Mesendoderm (in vitro differentiated cells): ENCODE measurements around the gene SPATA1.

Experiments used
- DNase-seq: peaks from one replicate; pipeline ENCODE4 v3.0.0; 2013
- H2AK5ac ChIP-seq: 2 replicates; pipeline ENCODE4 v1.6.1; 2013; ENCODE audit warnings: low read length, inconsistent platforms
- H2BK120ac ChIP-seq: 2 replicates; pipeline ENCODE4 v1.6.1; 2013; ENCODE audit warnings: low read depth, mild to moderate bottlenecking, low read length, moderate library complexity, mixed read lengths
- H2BK15ac ChIP-seq: replicated peaks from 2 replicates; pipeline ENCODE4 v1.6.1; 2013; ENCODE audit warnings: low read depth, mild to moderate bottlenecking, moderate library complexity
- H2BK5ac ChIP-seq: 2 replicates; pipeline ENCODE4 v1.6.1; 2013; ENCODE audit warnings: low read length, inconsistent platforms
- H3K18ac ChIP-seq: 2 replicates; pipeline ENCODE4 v1.6.1; 2013; ENCODE audit warnings: mild to moderate bottlenecking, low read length, mixed read lengths
- H3K23ac ChIP-seq: one replicate; pipeline ENCODE4 v1.6.1; 2013; ENCODE audit warnings: low read length
- H3K27ac ChIP-seq: 2 replicates; pipeline ENCODE4 v1.5.1; 2013; ENCODE audit warnings: low read depth, mild to moderate bottlenecking, inconsistent platforms, low read length, moderate library complexity
- H3K27me3 ChIP-seq: 2 replicates; pipeline ENCODE4 v1.6.1; 2013; ENCODE audit warnings: low read length, control low read depth, mild to moderate bottlenecking, inconsistent platforms; ENCODE audit not compliant: insufficient read depth, poor library complexity
- H3K36me3 ChIP-seq: 2 replicates; pipeline ENCODE4 v1.6.1; 2013; ENCODE audit warnings: low read length, inconsistent platforms; ENCODE audit not compliant: control insufficient read depth, insufficient read depth
- H3K4ac ChIP-seq: one replicate; pipeline ENCODE4 v1.6.1; 2013; ENCODE audit warnings: low read depth, mild to moderate bottlenecking, low read length, moderate library complexity
- H3K4me1 ChIP-seq: 2 replicates; pipeline ENCODE4 v1.6.1; 2013; ENCODE audit warnings: low read depth, low read length, inconsistent platforms; ENCODE audit not compliant: control insufficient read depth
- H3K4me2 ChIP-seq: 2 replicates; pipeline ENCODE4 v1.6.1; 2013; ENCODE audit warnings: low read length
- H3K4me3 ChIP-seq: 2 replicates; pipeline ENCODE4 v1.5.1; 2013; ENCODE audit warnings: mild to moderate bottlenecking, low read length
- H3K56ac ChIP-seq: one replicate; pipeline ENCODE4 v1.6.1; 2013; ENCODE audit warnings: low read length
- H3K79me1 ChIP-seq: 2 replicates; pipeline ENCODE4 v1.6.1; 2013; ENCODE audit warnings: low read length, inconsistent platforms
- H3K79me2 ChIP-seq: 2 replicates; pipeline ENCODE4 v1.6.1; 2013; ENCODE audit warnings: mild to moderate bottlenecking, low read length; ENCODE audit not compliant: control insufficient read depth, insufficient read depth
- H3K9ac ChIP-seq: 2 replicates; pipeline ENCODE4 v1.6.1; 2013; ENCODE audit warnings: low read length, inconsistent platforms
- H4K5ac ChIP-seq: one replicate; pipeline ENCODE4 v1.6.1; 2013; ENCODE audit warnings: low read length
- H4K8ac ChIP-seq: one replicate; pipeline ENCODE4 v1.6.1; 2013; ENCODE audit warnings: low read depth, mild to moderate bottlenecking, control low read depth, low read length, moderate library complexity
- WGBS: extraction: QIAGEN DNeasy Blood & Tissue Kit; methylation state at CpG from one replicate; pipeline ENCODE4 v1.1.7; 2013; ENCODE audit warnings: low lambda C conversion rate, missing lambda C conversion rate; ENCODE audit not compliant: insufficient coverage; ENCODE audit errors: extremely low coverage; 5-methylcytosine and 5-hydroxymethylcytosine counted together

Gene SPATA1

GRCh38 chr1:84540759-84541158 is 34.6 kb downstream of the SPATA1 start:
- no peak for DNase-seq
- no peak overlapping the region for H4K8ac ChIP-seq
- no peak overlapping the region for H3K23ac ChIP-seq
- no peak overlapping the region for H3K9ac ChIP-seq
- H3K4ac ChIP-seq, result no peak overlapping the region
- no peak overlapping the region for H2BK5ac ChIP-seq
- H3K27ac ChIP-seq, result no peak overlapping the region
- H3K56ac ChIP-seq, result no peak overlapping the region
- H2BK15ac ChIP-seq, result no peak overlapping the region
- H3K4me3 ChIP-seq, result no peak overlapping the region
- no peaks in the 10 kb centered on the region for H3K4me1 ChIP-seq
- H3K27me3 ChIP-seq, result no peaks in the 10 kb centered on the region
- H2AK5ac ChIP-seq, result no peak overlapping the region
- no peak overlapping the region for H4K5ac ChIP-seq
- H3K4me2 ChIP-seq, result no peak overlapping the region
- H3K18ac ChIP-seq, result no peak overlapping the region
- H2BK120ac ChIP-seq, result no peak overlapping the region
- no peaks in the 10 kb centered on the region for H3K79me1 ChIP-seq
- no peaks in the 10 kb centered on the region for H3K79me2 ChIP-seq
- WGBS, result no CpG with 5 or more reads among the region's 1 CpG
- H3K36me3 ChIP-seq, result no peaks in the 10 kb centered on the region

- no peak for DNase-seq
- H3K56ac ChIP-seq, result no peak overlapping the region
- no peak overlapping the region for H4K8ac ChIP-seq
- no peak overlapping the region for H3K23ac ChIP-seq
- no peak overlapping the region for H2AK5ac ChIP-seq
- no peak overlapping the region for H3K4me3 ChIP-seq
- WGBS, result no CpG with 5 or more reads among the region's 4 CpGs
- no peaks in the 10 kb centered on the region for H3K36me3 ChIP-seq
- H2BK5ac ChIP-seq, result no peak overlapping the region
- H3K79me1 ChIP-seq, result no peaks in the 10 kb centered on the region
- no peaks in the 10 kb centered on the region for H3K79me2 ChIP-seq
- H3K4me1 ChIP-seq, result no peaks in the 10 kb centered on the region
- no peak overlapping the region for H2BK120ac ChIP-seq
- H3K27me3 ChIP-seq, result no peaks in the 10 kb centered on the region
- H3K9ac ChIP-seq, result no peak overlapping the region
- H3K18ac ChIP-seq, result no peak overlapping the region
- H3K4ac ChIP-seq, result no peak overlapping the region
- no peak overlapping the region for H4K5ac ChIP-seq
- no peak overlapping the region for H3K4me2 ChIP-seq
- no peak overlapping the region for H3K27ac ChIP-seq
- H2BK15ac ChIP-seq, result no peak overlapping the region
These were observed 35.5 kb downstream of the SPATA1 start for GRCh38 chr1:84541679-84542078.

GRCh38 chr1:84550826-84551225 is 44.6 kb downstream of the SPATA1 start:
- H3K4me3 ChIP-seq, result no peak overlapping the region
- H3K27ac ChIP-seq, result no peak overlapping the region
- WGBS, result no CpG with 5 or more reads among the region's 2 CpGs
- no peaks in the 10 kb centered on the region for H3K79me2 ChIP-seq
- no peak overlapping the region for H2BK15ac ChIP-seq
- no peak overlapping the region for H3K9ac ChIP-seq
- H3K36me3 ChIP-seq, result no peaks in the 10 kb centered on the region
- no peak overlapping the region for H3K23ac ChIP-seq
- H3K4me1 ChIP-seq, result no peaks in the 10 kb centered on the region
- no peak overlapping the region for H3K18ac ChIP-seq
- no peaks in the 10 kb centered on the region for H3K79me1 ChIP-seq
- H2BK120ac ChIP-seq, result no peak overlapping the region
- no peak overlapping the region for H3K4me2 ChIP-seq
- H3K4ac ChIP-seq, result no peak overlapping the region
- H3K27me3 ChIP-seq, result no peaks in the 10 kb centered on the region
- H4K5ac ChIP-seq, result no peak overlapping the region
- no peak overlapping the region for H3K56ac ChIP-seq
- DNase-seq, result no peak
- no peak overlapping the region for H2BK5ac ChIP-seq
- H2AK5ac ChIP-seq, result no peak overlapping the region
- H4K8ac ChIP-seq, result no peak overlapping the region

GRCh38 chr1:84569216-84569615 is 63.0 kb downstream of the SPATA1 start:
- H2BK5ac ChIP-seq, result no peak overlapping the region
- no peaks in the 10 kb centered on the region for H3K36me3 ChIP-seq
- H3K56ac ChIP-seq, result no peak overlapping the region
- no peak overlapping the region for H4K5ac ChIP-seq
- no peak overlapping the region for H3K4ac ChIP-seq
- no peak overlapping the region for H2BK120ac ChIP-seq
- H3K79me2 ChIP-seq, result no peaks in the 10 kb centered on the region
- no peak overlapping the region for H3K4me3 ChIP-seq
- no peak overlapping the region for H3K4me2 ChIP-seq
- no peak overlapping the region for H2AK5ac ChIP-seq
- no peak overlapping the region for H3K27ac ChIP-seq
- DNase-seq, result no peak
- H3K27me3 ChIP-seq, result no peaks in the 10 kb centered on the region
- no peak overlapping the region for H3K9ac ChIP-seq
- no peak overlapping the region for H3K23ac ChIP-seq
- H3K79me1 ChIP-seq, result no peaks in the 10 kb centered on the region
- H3K4me1 ChIP-seq, result no peaks in the 10 kb centered on the region
- H4K8ac ChIP-seq, result no peak overlapping the region
- H3K18ac ChIP-seq, result no peak overlapping the region
- H2BK15ac ChIP-seq, result no peak overlapping the region

- H3K9ac ChIP-seq, result no peak overlapping the region
- no peak overlapping the region for H3K4ac ChIP-seq
- H3K4me2 ChIP-seq, result no peak overlapping the region
- no peak overlapping the region for H3K18ac ChIP-seq
- H3K4me1 ChIP-seq, result no peaks in the 10 kb centered on the region
- no peak overlapping the region for H4K8ac ChIP-seq
- H3K23ac ChIP-seq, result no peak overlapping the region
- no peak overlapping the region for H4K5ac ChIP-seq
- no peaks in the 10 kb centered on the region for H3K79me2 ChIP-seq
- H3K27ac ChIP-seq, result no peak overlapping the region
- H2BK15ac ChIP-seq, result no peak overlapping the region
- no peaks in the 10 kb centered on the region for H3K27me3 ChIP-seq
- no peaks in the 10 kb centered on the region for H3K36me3 ChIP-seq
- no peak overlapping the region for H3K56ac ChIP-seq
- DNase-seq, result no peak
- H3K4me3 ChIP-seq, result no peak overlapping the region
- WGBS, result no CpG with 5 or more reads among the region's 7 CpGs
- no peak overlapping the region for H2BK120ac ChIP-seq
- no peak overlapping the region for H2AK5ac ChIP-seq
- no peak overlapping the region for H2BK5ac ChIP-seq
- H3K79me1 ChIP-seq, result no peaks in the 10 kb centered on the region
These were observed 64.4 kb downstream of the SPATA1 start for GRCh38 chr1:84570436-84571149.

- Histone ChIP-seq H3K4me2 (no peak overlapping the region), H3K4me3 (no peak overlapping the region), H3K9ac (no peak overlapping the region), H3K27ac (no peak overlapping the region), H3K56ac (no peak overlapping the region), H3K4me1 (no peaks in the 10 kb centered on the region), H3K27me3 (no peaks in the 10 kb centered on the region), H3K79me1 (no peaks in the 10 kb centered on the region), H3K23ac (no peak overlapping the region), H2AK5ac (no peak overlapping the region), H3K4ac (no peak overlapping the region), H2BK5ac (no peak overlapping the region), H4K5ac (no peak overlapping the region), H2BK15ac (no peak overlapping the region), H3K36me3 (no peaks in the 10 kb centered on the region), H4K8ac (no peak overlapping the region), H3K18ac (no peak overlapping the region), H3K79me2 (no peaks in the 10 kb centered on the region), H2BK120ac (no peak overlapping the region)
- no CpG with 5 or more reads among the region's 2 CpGs for WGBS
- DNase-seq, result no peak
These were observed 65.0 kb downstream of the SPATA1 start for GRCh38 chr1:84571150-84571535.
